GM12801 (cell line): ENCODE measurements around the gene UBE2S.

Experiments
- TF ChIP-seq, protein P1 (sequence below): IDR thresholded peaks from one replicate; pipeline ENCODE4 v1.5.1; 2011; ENCODE audit warnings: control low read depth; ENCODE audit not compliant: insufficient read length; ENCODE audit errors: extremely low read depth

UBE2S gene

DNA sequence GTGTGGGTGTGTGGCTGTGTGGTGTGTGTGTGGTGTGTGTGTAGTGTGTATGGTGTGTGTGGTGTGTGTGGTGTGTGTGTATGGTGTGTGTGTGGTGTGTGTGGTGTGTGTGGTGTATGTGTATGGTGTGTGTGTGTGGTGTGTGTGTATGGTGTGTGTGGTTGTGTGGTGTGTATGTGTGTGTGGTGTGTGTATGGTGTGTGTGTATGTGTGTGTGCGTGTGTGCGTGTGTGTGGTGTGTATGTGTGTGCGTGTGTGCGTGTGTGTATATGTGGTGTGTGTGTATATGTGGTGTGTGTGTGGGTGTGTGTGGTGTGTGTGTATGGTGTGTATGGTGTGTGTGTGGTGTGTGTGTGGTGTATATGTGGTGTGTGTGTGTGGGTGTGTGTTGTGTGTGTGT, 27.4 kb upstream of the UBE2S start:
- TF ChIP-seq, protein P1, sequence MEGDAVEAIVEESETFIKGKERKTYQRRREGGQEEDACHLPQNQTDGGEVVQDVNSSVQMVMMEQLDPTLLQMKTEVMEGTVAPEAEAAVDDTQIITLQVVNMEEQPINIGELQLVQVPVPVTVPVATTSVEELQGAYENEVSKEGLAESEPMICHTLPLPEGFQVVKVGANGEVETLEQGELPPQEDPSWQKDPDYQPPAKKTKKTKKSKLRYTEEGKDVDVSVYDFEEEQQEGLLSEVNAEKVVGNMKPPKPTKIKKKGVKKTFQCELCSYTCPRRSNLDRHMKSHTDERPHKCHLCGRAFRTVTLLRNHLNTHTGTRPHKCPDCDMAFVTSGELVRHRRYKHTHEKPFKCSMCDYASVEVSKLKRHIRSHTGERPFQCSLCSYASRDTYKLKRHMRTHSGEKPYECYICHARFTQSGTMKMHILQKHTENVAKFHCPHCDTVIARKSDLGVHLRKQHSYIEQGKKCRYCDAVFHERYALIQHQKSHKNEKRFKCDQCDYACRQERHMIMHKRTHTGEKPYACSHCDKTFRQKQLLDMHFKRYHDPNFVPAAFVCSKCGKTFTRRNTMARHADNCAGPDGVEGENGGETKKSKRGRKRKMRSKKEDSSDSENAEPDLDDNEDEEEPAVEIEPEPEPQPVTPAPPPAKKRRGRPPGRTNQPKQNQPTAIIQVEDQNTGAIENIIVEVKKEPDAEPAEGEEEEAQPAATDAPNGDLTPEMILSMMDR: no peak

DNA sequence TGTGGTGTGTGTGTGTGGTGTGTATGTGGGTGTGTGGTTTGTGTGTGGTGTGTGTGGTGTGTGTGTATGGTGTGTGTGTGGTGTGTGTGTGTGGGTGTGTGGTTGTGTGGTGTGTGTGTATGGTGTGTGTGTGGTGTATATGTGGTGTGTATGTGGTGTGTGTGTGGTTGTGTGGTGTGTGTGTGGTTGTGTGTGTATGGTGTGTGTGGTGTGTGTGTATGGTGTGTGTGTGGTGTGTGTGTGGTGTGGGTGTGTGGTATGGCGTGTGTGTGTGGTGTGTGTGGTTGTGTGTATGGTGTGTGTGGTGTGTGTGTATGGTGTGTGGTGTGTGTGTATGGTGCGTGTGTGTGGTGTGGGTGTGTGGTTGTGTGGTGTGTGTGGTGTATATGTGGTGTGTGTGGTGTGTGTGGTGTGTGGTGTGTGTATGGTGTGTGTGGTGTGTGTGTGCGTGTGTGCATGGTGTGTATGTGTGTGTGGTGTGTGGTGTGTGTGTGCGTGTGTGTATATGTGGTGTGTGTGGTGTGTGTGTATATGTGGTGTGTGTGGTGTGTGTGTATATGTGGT, 26.9 kb upstream of the UBE2S start:
- TF ChIP-seq, protein P1: no peak

GRCh38 chr19:55433292-55433691, 25.7 kb upstream of the UBE2S start:
- TF ChIP-seq, protein P1: no peak

DNA sequence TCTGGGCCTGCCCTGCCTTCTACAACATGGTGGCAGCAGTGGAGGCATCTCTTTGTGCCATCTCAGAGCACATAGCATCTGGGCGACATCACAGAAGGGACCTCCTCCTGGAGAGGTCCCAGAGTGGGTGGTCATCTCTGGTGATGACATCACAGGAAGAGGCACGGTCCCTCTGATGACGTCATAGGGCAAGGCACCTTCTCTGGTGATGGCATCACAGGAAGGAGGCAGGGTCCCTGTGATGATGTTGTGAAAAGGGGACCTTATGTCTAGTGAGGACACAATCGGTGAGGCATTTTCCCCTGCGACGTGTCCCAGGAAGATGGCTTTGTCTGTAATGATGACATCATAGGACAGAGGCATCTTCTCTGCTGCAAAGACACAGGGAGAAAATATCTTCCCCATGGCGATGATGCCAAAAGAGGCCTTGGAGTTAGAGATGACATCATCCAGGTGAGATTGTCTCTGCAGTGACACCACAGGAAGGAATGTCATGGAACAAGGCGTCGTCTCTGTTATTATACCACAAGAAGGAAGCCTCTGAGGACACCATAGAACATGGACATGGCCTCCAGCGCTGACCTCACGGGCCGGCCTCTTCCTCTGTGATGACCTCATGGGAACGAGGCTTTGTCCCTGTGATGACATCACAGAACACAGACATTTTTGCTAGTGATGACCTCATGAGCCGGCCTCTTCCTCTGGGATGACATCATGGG, 24.8 kb upstream of the UBE2S start:
- TF ChIP-seq, protein P1: no peak

DNA sequence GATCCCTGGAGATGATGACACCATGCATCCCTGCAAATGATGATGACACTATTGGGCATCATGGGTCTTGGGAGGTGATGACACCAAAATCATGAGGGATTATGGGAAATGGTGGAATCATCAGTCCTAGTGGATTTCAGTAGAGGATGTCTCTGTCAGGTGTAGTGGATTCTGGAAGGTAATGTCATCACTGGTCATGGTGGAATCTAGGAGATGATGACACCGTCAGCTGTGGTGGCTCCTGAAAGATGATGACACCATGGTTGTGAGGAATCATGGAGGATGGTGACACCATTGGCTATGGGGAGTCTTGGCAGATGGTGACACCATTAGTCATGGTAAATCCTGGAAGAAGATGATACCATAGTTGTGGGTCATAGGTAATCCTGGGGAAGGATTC, 23.6 kb upstream of the UBE2S start:
- TF ChIP-seq, protein P1: no peak

DNA sequence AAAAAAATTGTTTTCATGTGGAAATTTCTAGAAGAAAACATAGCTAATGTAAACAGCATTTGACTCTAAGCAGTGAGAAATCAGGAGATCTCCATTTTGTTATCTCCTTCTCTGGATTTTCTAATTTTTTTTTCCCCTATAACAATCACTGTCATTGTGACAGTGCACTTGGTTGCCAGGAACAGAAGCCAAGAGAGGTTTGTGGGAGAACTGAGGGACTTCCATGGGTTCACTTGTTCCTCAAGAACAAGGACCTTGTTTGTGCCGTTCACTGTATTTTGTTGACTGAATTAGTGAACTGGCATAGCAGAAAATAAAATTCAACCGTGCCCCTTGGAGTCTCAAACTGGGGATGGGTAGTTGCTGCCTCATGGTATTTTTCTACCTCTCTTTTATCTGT, 18.5 kb upstream of the UBE2S start:
- TF ChIP-seq, protein P1: no peak

GRCh38 chr19:55424518-55424917, 16.9 kb upstream of the UBE2S start:
- TF ChIP-seq, protein P1: no peak
